Brain microvascular endothelial cell (primary cell): ENCODE data around the gene TMC1.

ENCODE experiments used
- DNase-seq: peaks from one replicate; pipeline ENCODE4 v3.0.0-alpha.2; 2020
- H3K27ac ChIP-seq: fragments of 250-450 bp; sonication (Bioruptor Pico); 2 replicates; pipeline ENCODE4 v1.5.1; 2020; ENCODE audit warnings: mild to moderate bottlenecking, moderate library complexity
- H3K27me3 ChIP-seq: fragments of 250-450 bp; sonication (Bioruptor Pico); replicated peaks from 2 replicates; pipeline ENCODE4 v1.5.1; 2020; ENCODE audit warnings: mild to moderate bottlenecking
- H3K36me3 ChIP-seq: fragments of 250-450 bp; sonication (Bioruptor Pico); replicated peaks from 2 replicates; pipeline ENCODE4 v1.5.1; 2020; ENCODE audit warnings: mild to moderate bottlenecking
- H3K4me3 ChIP-seq: 2 replicates; pipeline ENCODE4 v1.5.1; 2011; ENCODE audit warnings: low read depth, mild to moderate bottlenecking, control low read depth, low read length, moderate library complexity
- CTCF ChIP-seq: IDR thresholded peaks from 2 replicates; pipeline ENCODE4 v1.5.1; 2011; ENCODE audit warnings: low read depth, mild to moderate bottlenecking, moderate library complexity, low read length, control low read depth, inconsistent platforms; ENCODE audit errors: missing control alignments
- in situ Hi-C: cut with HindIII; loops from 2 replicates; pipeline ENCODE4 v1.10.0; 2017; ENCODE audit warnings: low sequenced_read_pairs, low pct_ligation_motif_present

The TMC1 gene

GRCh38 chr9:72882117-72882775 lies 360.8 kb downstream of the TMC1 start:
- no peak for TF ChIP-seq CTCF
- in situ Hi-C loops = no loop called here

DNA sequence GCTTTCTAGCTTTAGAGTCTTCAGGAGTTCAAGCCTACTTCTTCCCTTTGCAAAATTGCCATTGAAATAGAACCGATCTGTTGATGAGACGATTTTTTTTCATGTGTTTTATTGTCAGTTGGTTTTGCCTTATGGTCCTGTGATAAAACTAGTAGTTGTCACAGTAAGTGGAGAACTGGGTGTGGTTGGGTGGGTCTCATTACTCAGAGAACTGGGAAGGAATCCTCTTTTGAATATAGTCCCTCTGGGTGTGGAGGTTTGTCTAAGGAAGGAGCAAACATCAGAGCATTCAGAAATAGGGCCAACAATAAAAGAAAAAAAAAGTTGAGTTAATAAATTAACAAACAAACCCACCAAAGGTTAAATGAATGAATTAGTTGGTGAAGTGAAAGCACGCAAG lies 362.5 kb downstream of the TMC1 start:
- Histone ChIP-seq H3K4me3 (no peak overlapping the region), H3K36me3 (no peaks in the 10 kb centered on the region), H3K27ac (no peak overlapping the region), H3K27me3 (no peaks in the 10 kb centered on the region)
- TF ChIP-seq CTCF = no peak
- in situ Hi-C loops = no loop called here
- no peak for DNase-seq

More at GRCh38 chr9:72882117-72882775, 360.8 kb downstream of the TMC1 start:
- Histone ChIP-seq H3K4me3 (no peak overlapping the region), H3K27me3 (no peaks in the 10 kb centered on the region), H3K27ac (no peak overlapping the region), H3K36me3 (no peaks in the 10 kb centered on the region)
- no peak for DNase-seq

DNA sequence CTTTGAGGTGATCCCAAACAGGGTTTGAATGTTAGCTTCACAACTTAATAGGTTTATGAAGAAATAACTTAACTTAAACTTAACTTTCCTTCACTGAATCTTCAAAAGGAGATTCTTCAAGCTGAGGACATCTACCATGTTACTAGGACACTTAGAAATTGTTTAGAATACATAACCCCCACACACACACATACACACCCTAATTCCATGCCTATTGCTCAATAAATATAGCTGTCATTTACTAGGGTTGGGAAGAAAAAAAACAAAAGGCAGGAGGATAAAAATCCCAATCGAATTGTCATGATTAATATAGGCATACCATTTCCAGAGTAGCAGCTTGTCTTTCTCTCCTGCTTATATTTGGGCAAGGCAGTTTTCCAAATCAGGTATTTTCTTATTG lies 363.1 kb downstream of the TMC1 start:
- H3K36me3 ChIP-seq = no peaks in the 10 kb centered on the region
- no peaks in the 10 kb centered on the region for H3K27me3 ChIP-seq
- in situ Hi-C loops = no loop called here
- no peak for TF ChIP-seq CTCF
- no peak for DNase-seq
- H3K27ac ChIP-seq = no peak overlapping the region
- no peak overlapping the region for H3K4me3 ChIP-seq
